Activated CD4-positive, alpha-beta T cell treated with anti-CD3 and anti-CD28 coated beads for 36 hours (primary cell): ENCODE data around the gene ACSL3. TPM values are rescaled to one million over a fixed set of nuclear protein-coding genes. Genes with fewer than 3 reads are reported as not detected.
"Not testable (repeated sequence)": the region's sequence is repeated elsewhere in the genome, so short reads cannot be mapped to it uniquely, and the experiment has no call there.

Source experiments
- ATAC-seq: fragments of 200-7000 bp; cut with Tn5 transposase; one replicate; pipeline ENCODE4 v1.10.0; 2021; ENCODE audit warnings: mild to moderate bottlenecking, moderate library complexity
- CTCF ChIA-PET: fragments of 350-600 bp; sonication (Branson Sonifier 250); formaldehyde crosslinking; loops from one replicate; lab custom pipeline; 2021; ENCODE audit warnings: antibody characterized with exemption; lab: Charles Lee
- POLR2A ChIA-PET: fragments of 350-600 bp; sonication (Branson Sonifier 250); formaldehyde crosslinking; loops from one replicate; lab custom pipeline; 2021; ENCODE audit warnings: antibody characterized with exemption, inconsistent platforms; lab: Charles Lee
- DNase-seq: peaks from one replicate; pipeline ENCODE4 v3.0.0-alpha.2; 2020
- H3K27ac Mint-ChIP-seq: one replicate; pipeline ENCODE4 v1.8.0; 2021; ENCODE audit warnings: mixed read lengths
- H3K27me3 Mint-ChIP-seq: one replicate; pipeline ENCODE4 v1.8.0; 2021; ENCODE audit warnings: mixed read lengths
- H3K36me3 Mint-ChIP-seq: one replicate; pipeline ENCODE4 v1.8.0; 2021; ENCODE audit warnings: low read depth, mixed read lengths
- H3K4me1 Mint-ChIP-seq: one replicate; pipeline ENCODE4 v1.8.0; 2021; ENCODE audit warnings: mixed read lengths
- H3K4me3 Mint-ChIP-seq: one replicate; pipeline ENCODE4 v1.8.0; 2021; ENCODE audit warnings: mild to moderate bottlenecking, moderate library complexity, mixed read lengths
- H3K9me3 Mint-ChIP-seq: one replicate; pipeline ENCODE4 v1.8.0; 2021; ENCODE audit warnings: low read depth, mixed read lengths
- intact Hi-C, 2 experiments: fragments of 100-400 bp; cut with DNase I in 1 of 2; cut with micrococcal nuclease in 1 of 2; formaldehyde crosslinking; loops; one replicate each; pipeline versions ENCODE4 v1.14.2 to v1.15.1; 2022 to 2024; cut with DNase I, micrococcal nuclease
- total RNA-seq, 2 experiments: library from RNA; stranded (reverse); gene quantifications; one replicate each; pipeline ENCODE4 v1.2.3, GENCODE V29; 2021

The ACSL3 gene
- total RNA-seq, 2 experiments from 2014 or later: 46.2 to 48.8 TPM

- no peak for ATAC-seq
- Mint-ChIP-seq H3K27ac (no peak overlapping the region), H3K4me3 (no peak overlapping the region), H3K4me1 (peaks cover 3% of the 10 kb centered on the region), H3K9me3 (no peaks in the 10 kb centered on the region), H3K36me3 (no peaks in the 10 kb centered on the region), H3K27me3 (peaks cover 6% of the 10 kb centered on the region)
- ChIA-PET CTCF (interaction anchor here (1.0 kb wide), 1 partner anchor 128 kb away, joined by 5 read pairs; no protein-coding TSS in a partner anchor), POLR2A (interaction anchor here (0.6 kb wide), 1 partner anchor 14 kb away, joined by 4 read pairs; no protein-coding TSS in a partner anchor)
- no peak for DNase-seq
- intact Hi-C loops: no loop called here
These were observed 25.6 kb upstream of the ACSL3 start for GRCh38 chr2:222835143-222835822.

- CTCF ChIA-PET: interaction anchor here (0.6 to 1.0 kb wide), 2 partner anchors 52 to 128 kb away, joined by 3 to 5 read pairs; no protein-coding TSS in a partner anchor
These were observed 25.0 kb upstream of the ACSL3 start for GRCh38 chr2:222835823-222836151.

GRCh38 chr2:222837643-222838056 is 23.2 kb upstream of the ACSL3 start:
- no peaks in the 10 kb centered on the region for H3K36me3 Mint-ChIP-seq

More at GRCh38 chr2:222835823-222836151, 25.0 kb upstream of the ACSL3 start:
- H3K4me1 Mint-ChIP-seq: peaks cover 7% of the 10 kb centered on the region
- H3K27ac Mint-ChIP-seq: no peak overlapping the region
- peaks cover 6% of the 10 kb centered on the region for H3K27me3 Mint-ChIP-seq
- DNase-seq (no peak), ATAC-seq (no peak)
- intact Hi-C loops: no loop called here
- H3K36me3 Mint-ChIP-seq: no peaks in the 10 kb centered on the region
- POLR2A ChIA-PET: interaction anchor here (0.6 kb wide), 1 partner anchor 14 kb away, joined by 4 read pairs; no protein-coding TSS in a partner anchor
- H3K9me3 Mint-ChIP-seq: no peaks in the 10 kb centered on the region
- no peak overlapping the region for H3K4me3 Mint-ChIP-seq

GRCh38 chr2:222840060-222840802 is 20.6 kb upstream of the ACSL3 start:
- ChIA-PET POLR2A (no interaction called here), CTCF (interaction anchor here (0.6 to 1.9 kb wide), 2 partner anchors 99 to 149 kb away, joined by 4 to 5 read pairs; no protein-coding TSS in a partner anchor)
- Mint-ChIP-seq H3K27me3 (peaks cover 8% of the 10 kb centered on the region), H3K4me3 (no peak overlapping the region), H3K9me3 (no peaks in the 10 kb centered on the region), H3K4me1 (peaks cover 15% of the 10 kb centered on the region), H3K36me3 (no peaks in the 10 kb centered on the region), H3K27ac (no peak overlapping the region)
- intact Hi-C loops: no loop called here
- no peak for DNase-seq
- ATAC-seq: peak; percentile 57

More at GRCh38 chr2:222837643-222838056, 23.2 kb upstream of the ACSL3 start:
- H3K4me1 Mint-ChIP-seq: peaks cover 12% of the 10 kb centered on the region
- DNase-seq (no peak), ATAC-seq (no peak)
- H3K27ac Mint-ChIP-seq: no peak overlapping the region
- H3K4me3 Mint-ChIP-seq: no peak overlapping the region
- CTCF ChIA-PET: no interaction called here
- intact Hi-C loops: no loop called here
- no peaks in the 10 kb centered on the region for H3K9me3 Mint-ChIP-seq
- POLR2A ChIA-PET: no interaction called here
- peaks cover 6% of the 10 kb centered on the region for H3K27me3 Mint-ChIP-seq

- peaks cover 15% of the 10 kb centered on the region for H3K4me1 Mint-ChIP-seq
- CTCF ChIA-PET: interaction anchor here (0.6 to 1.2 kb wide), 4 partner anchors 14 to 116 kb away, joined by 3 to 5 read pairs (median 4); no protein-coding TSS in a partner anchor
- no peaks in the 10 kb centered on the region for H3K9me3 Mint-ChIP-seq
- H3K36me3 Mint-ChIP-seq: no peaks in the 10 kb centered on the region
- POLR2A ChIA-PET: no interaction called here
- ATAC-seq (no peak), DNase-seq (no peak)
- no peak overlapping the region for H3K4me3 Mint-ChIP-seq
- intact Hi-C loops: no loop called here
- no peak overlapping the region for H3K27ac Mint-ChIP-seq
- peaks cover 7% of the 10 kb centered on the region for H3K27me3 Mint-ChIP-seq
These were observed 18.2 kb upstream of the ACSL3 start for GRCh38 chr2:222842491-222843174.

- peak; percentile 66 for ATAC-seq
- CTCF ChIA-PET: no interaction called here
- Mint-ChIP-seq H3K4me1 (peaks cover 15% of the 10 kb centered on the region), H3K27ac (no peak overlapping the region), H3K4me3 (no peak overlapping the region), H3K27me3 (peaks cover 8% of the 10 kb centered on the region), H3K36me3 (no peaks in the 10 kb centered on the region), H3K9me3 (no peaks in the 10 kb centered on the region)
- POLR2A ChIA-PET: no interaction called here
- DNase-seq: no peak
- intact Hi-C loops: no loop called here
These were observed 16.5 kb upstream of the ACSL3 start for GRCh38 chr2:222844323-222844722.

- H3K4me1 Mint-ChIP-seq: peaks cover 11% of the 10 kb centered on the region
- H3K9me3 Mint-ChIP-seq, CTCF ChIA-PET, DNase-seq, H3K4me3 Mint-ChIP-seq, ATAC-seq, POLR2A ChIA-PET, H3K27ac Mint-ChIP-seq, H3K36me3 Mint-ChIP-seq, H3K27me3 Mint-ChIP-seq, intact Hi-C loops: not testable (repeated sequence)
These were observed 15.5 kb upstream of the ACSL3 start for GRCh38 chr2:222845314-222845713.

- no peak overlapping the region for H3K27ac Mint-ChIP-seq
- ATAC-seq (no peak), DNase-seq (no peak)
- H3K9me3 Mint-ChIP-seq: no peaks in the 10 kb centered on the region
- H3K4me3 Mint-ChIP-seq: no peak overlapping the region
- no peaks in the 10 kb centered on the region for H3K36me3 Mint-ChIP-seq
- intact Hi-C loops: no loop called here
- peaks cover 8% of the 10 kb centered on the region for H3K4me1 Mint-ChIP-seq
- ChIA-PET POLR2A (no interaction called here), CTCF (no interaction called here)
- peaks cover 8% of the 10 kb centered on the region for H3K27me3 Mint-ChIP-seq
These were observed 14.8 kb upstream of the ACSL3 start for GRCh38 chr2:222846003-222846402.

GRCh38 chr2:222848031-222848430 is 12.8 kb upstream of the ACSL3 start:
- POLR2A ChIA-PET, H3K4me1 Mint-ChIP-seq, H3K27me3 Mint-ChIP-seq, H3K9me3 Mint-ChIP-seq, H3K27ac Mint-ChIP-seq, ATAC-seq, H3K36me3 Mint-ChIP-seq, H3K4me3 Mint-ChIP-seq, DNase-seq, intact Hi-C loops: not testable (repeated sequence)
- CTCF ChIA-PET: interaction anchor here (1.4 kb wide), 1 partner anchor 9 kb away, joined by 5 read pairs; no protein-coding TSS in a partner anchor

- no peaks in the 10 kb centered on the region for H3K36me3 Mint-ChIP-seq
- peaks cover 6% of the 10 kb centered on the region for H3K27me3 Mint-ChIP-seq
- H3K4me1 Mint-ChIP-seq: peaks cover 2% of the 10 kb centered on the region
- H3K4me3 Mint-ChIP-seq: no peak overlapping the region
- CTCF ChIA-PET: interaction anchor here (1.4 kb wide), 1 partner anchor 8 kb away, joined by 5 read pairs; no protein-coding TSS in a partner anchor
- ATAC-seq: no peak
- DNase-seq: no peak
- H3K9me3 Mint-ChIP-seq: no peaks in the 10 kb centered on the region
- H3K27ac Mint-ChIP-seq: no peak overlapping the region
- intact Hi-C loops: no loop called here
- POLR2A ChIA-PET: no interaction called here
These were observed 12.0 kb upstream of the ACSL3 start for GRCh38 chr2:222848862-222849261.

- Mint-ChIP-seq H3K9me3 (no peaks in the 10 kb centered on the region), H3K4me3 (no peak overlapping the region), H3K4me1 (no peaks in the 10 kb centered on the region), H3K36me3 (no peaks in the 10 kb centered on the region), H3K27ac (no peak overlapping the region), H3K27me3 (peaks cover 2% of the 10 kb centered on the region)
- intact Hi-C loops: no loop called here
- no peak for DNase-seq
- POLR2A ChIA-PET: no interaction called here
- no peak for ATAC-seq
- CTCF ChIA-PET: no interaction called here
These were observed 8.7 kb upstream of the ACSL3 start for GRCh38 chr2:222851956-222852617.
